Measurements from ENCODE around the gene DCDC1. TPM values are rescaled to one million over a fixed set of nuclear protein-coding genes. Genes with fewer than 3 reads are reported as not detected.

DCDC1 gene
- total RNA-seq, 2 donors from 2014 or later, result 2.9 to 3.2 TPM

DNA sequence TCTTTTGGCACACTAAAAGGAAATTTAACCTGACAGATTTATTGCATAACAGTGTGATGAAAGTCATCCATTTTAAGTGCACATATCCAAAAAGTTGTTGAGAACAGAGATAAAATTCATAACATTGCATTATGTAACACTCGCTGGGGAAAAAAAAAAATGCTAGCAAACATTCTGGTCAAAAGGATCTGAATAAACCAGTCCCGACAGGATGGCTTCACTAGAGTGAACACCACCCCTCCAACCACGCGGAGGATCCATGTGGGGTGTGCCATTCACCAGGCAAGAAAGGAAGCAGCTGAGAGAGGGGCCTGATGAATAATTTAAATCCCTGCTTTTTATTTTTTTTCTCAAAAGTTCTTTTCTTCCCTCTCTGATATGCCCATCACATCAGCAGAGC is 258.7 kb downstream of the DCDC1 start:
- Mint-ChIP-seq H3K36me3 (ENCODE audit: low read depth) (no peaks in the 10 kb centered on the region), H3K9me3 (no peaks in the 10 kb centered on the region), H3K27ac (no peak overlapping the region), H3K27me3 (ENCODE audit: insufficient read depth) (no peaks in the 10 kb centered on the region), H3K4me3 (no peak overlapping the region), H3K4me1 (peaks cover 28% of the 10 kb centered on the region)
- no peaks in the 10 kb centered on the region for H3K27me3 ChIP-seq (ENCODE audit: control insufficient read depth, insufficient read depth, low read length, poor library complexity, severe bottlenecking)
- H3K4me1 ChIP-seq (ENCODE audit: control insufficient read depth, insufficient read depth, low read length), result peaks cover 4% of the 10 kb centered on the region
- TF ChIP-seq, protein P1, sequence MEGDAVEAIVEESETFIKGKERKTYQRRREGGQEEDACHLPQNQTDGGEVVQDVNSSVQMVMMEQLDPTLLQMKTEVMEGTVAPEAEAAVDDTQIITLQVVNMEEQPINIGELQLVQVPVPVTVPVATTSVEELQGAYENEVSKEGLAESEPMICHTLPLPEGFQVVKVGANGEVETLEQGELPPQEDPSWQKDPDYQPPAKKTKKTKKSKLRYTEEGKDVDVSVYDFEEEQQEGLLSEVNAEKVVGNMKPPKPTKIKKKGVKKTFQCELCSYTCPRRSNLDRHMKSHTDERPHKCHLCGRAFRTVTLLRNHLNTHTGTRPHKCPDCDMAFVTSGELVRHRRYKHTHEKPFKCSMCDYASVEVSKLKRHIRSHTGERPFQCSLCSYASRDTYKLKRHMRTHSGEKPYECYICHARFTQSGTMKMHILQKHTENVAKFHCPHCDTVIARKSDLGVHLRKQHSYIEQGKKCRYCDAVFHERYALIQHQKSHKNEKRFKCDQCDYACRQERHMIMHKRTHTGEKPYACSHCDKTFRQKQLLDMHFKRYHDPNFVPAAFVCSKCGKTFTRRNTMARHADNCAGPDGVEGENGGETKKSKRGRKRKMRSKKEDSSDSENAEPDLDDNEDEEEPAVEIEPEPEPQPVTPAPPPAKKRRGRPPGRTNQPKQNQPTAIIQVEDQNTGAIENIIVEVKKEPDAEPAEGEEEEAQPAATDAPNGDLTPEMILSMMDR (conservative IDR thresholded peaks at IDR 0.05), result no peak
- H3K36me3 ChIP-seq (ENCODE audit: control insufficient read depth, insufficient read depth, low read length), result no peaks in the 10 kb centered on the region
- no peak overlapping the region for H3K9ac ChIP-seq (ENCODE audit: extremely low read depth, low read length, poor library complexity, severe bottlenecking)
- 78% methylated on average over 4 of the region's 4 CpGs; no CpG with 5 or more reads in 1 of the 2 experiments for WGBS, 2 experiments (ENCODE audit: insufficient coverage in 1 of 2, insufficient read length in 1 of 2)
- no peaks in the 10 kb centered on the region for H3K9me3 ChIP-seq (ENCODE audit: control insufficient read depth, low read length)
- no peak overlapping the region for H3K27ac ChIP-seq (ENCODE audit: low read depth, low read length)
- H3K4me3 ChIP-seq (ENCODE audit: low read length), result no peak overlapping the region
- DNase-seq, result no peak

DNA sequence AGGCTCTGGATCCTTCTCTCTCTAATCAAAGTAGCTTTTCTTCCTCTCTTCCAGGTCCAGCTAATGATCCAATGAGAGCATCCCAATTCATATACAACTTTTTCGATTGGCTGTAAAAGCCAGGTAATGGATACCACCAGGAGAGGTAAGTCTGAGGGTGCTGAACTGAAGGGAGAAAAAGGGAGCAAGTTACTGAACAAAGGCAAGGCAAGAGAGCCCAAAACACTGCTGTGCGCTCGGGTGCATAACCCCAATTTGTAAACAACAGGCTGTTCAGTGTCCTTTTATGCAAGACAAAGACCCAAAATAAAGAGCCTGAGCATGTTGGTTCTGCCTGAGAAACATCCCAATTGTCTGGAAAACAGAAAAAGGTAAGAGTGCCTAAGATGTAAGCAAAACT is 260.1 kb downstream of the DCDC1 start:
- DNase-seq, result no peak
- H3K4me3 Mint-ChIP-seq, result no peak overlapping the region
- 83 to 91% methylated on average over 2 to 3 of the region's 3 CpGs for WGBS, 2 experiments (ENCODE audit: insufficient coverage in 1 of 2, insufficient read length in 1 of 2)
- peaks cover 26% of the 10 kb centered on the region for H3K4me1 Mint-ChIP-seq
- H3K27ac Mint-ChIP-seq, result no peak overlapping the region
- no peaks in the 10 kb centered on the region for H3K9me3 Mint-ChIP-seq
- H3K4me1 ChIP-seq (ENCODE audit: control insufficient read depth, insufficient read depth, low read length), result peaks cover 4% of the 10 kb centered on the region
- TF ChIP-seq, protein P1 (conservative IDR thresholded peaks at IDR 0.05), result no peak
- no peaks in the 10 kb centered on the region for H3K36me3 Mint-ChIP-seq (ENCODE audit: low read depth)
- no peaks in the 10 kb centered on the region for H3K27me3 ChIP-seq (ENCODE audit: control insufficient read depth, insufficient read depth, low read length, poor library complexity, severe bottlenecking)
- no peaks in the 10 kb centered on the region for H3K27me3 Mint-ChIP-seq (ENCODE audit: insufficient read depth)
- H3K36me3 ChIP-seq (ENCODE audit: control insufficient read depth, insufficient read depth, low read length), result no peaks in the 10 kb centered on the region
- no peak overlapping the region for H3K27ac ChIP-seq (ENCODE audit: low read depth, low read length)
- no peak overlapping the region for H3K4me3 ChIP-seq (ENCODE audit: low read length)
- no peaks in the 10 kb centered on the region for H3K9me3 ChIP-seq (ENCODE audit: control insufficient read depth, low read length)
- no peak overlapping the region for H3K9ac ChIP-seq (ENCODE audit: extremely low read depth, low read length, poor library complexity, severe bottlenecking)

DNA sequence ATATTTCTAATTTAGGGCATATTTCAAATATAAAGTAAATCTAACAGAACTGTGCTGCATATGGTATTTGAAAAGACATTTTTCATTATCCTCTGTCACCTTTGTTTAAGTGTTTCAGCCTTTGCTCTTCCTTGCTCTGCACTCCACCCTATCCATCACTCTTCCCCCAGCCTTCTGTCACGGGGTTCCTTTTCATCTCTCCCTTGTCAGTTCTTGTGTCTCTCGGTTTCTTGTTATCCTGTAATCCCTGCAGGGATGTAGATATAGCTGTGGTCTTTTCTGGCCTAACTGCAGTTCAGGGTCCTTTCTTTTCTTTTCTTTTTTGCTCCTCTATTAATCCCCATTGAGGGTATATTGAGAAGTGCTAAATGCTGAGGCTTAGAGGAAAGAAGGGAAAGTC is 261.9 kb downstream of the DCDC1 start:
- Mint-ChIP-seq H3K9me3 (no peaks in the 10 kb centered on the region), H3K27ac (no peak overlapping the region), H3K36me3 (ENCODE audit: low read depth) (no peaks in the 10 kb centered on the region), H3K4me1 (peaks cover 24% of the 10 kb centered on the region), H3K4me3 (no peak overlapping the region), H3K27me3 (ENCODE audit: insufficient read depth) (no peaks in the 10 kb centered on the region)
- no peak for DNase-seq
- Histone ChIP-seq H3K36me3 (ENCODE audit: control insufficient read depth, insufficient read depth, low read length) (no peaks in the 10 kb centered on the region), H3K27me3 (ENCODE audit: control insufficient read depth, insufficient read depth, low read length, poor library complexity, severe bottlenecking) (no peaks in the 10 kb centered on the region), H3K9me3 (ENCODE audit: control insufficient read depth, low read length) (no peaks in the 10 kb centered on the region), H3K9ac (ENCODE audit: extremely low read depth, low read length, poor library complexity, severe bottlenecking) (no peak overlapping the region), H3K4me1 (ENCODE audit: control insufficient read depth, insufficient read depth, low read length) (peaks cover 4% of the 10 kb centered on the region), H3K27ac (ENCODE audit: low read depth, low read length) (no peak overlapping the region), H3K4me3 (ENCODE audit: low read length) (no peak overlapping the region)
- 12 to 17% methylated on average over 1 to 2 of the region's 2 CpGs for WGBS, 2 experiments (ENCODE audit: insufficient coverage in 1 of 2, insufficient read length in 1 of 2)
- TF ChIP-seq, protein P1 (conservative IDR thresholded peaks at IDR 0.05), result no peak

All from endodermal cell (in vitro differentiated cells).